Nephron (organoid): Measurements from ENCODE around the gene TNFSF8.

Source experiments
- H3K27ac Mint-ChIP-seq, 3 experiments: 2 replicates each; pipeline ENCODE4 v1.8.0; 2020; ENCODE audit warnings: mixed read lengths in 3 of 3, mild to moderate bottlenecking in 2 of 3, moderate library complexity in 1 of 3
- H3K27me3 Mint-ChIP-seq: 2 replicates; pipeline ENCODE4 v1.8.0; 2021; ENCODE audit warnings: low read depth, mild to moderate bottlenecking, moderate library complexity, mixed read lengths
- H3K36me3 Mint-ChIP-seq: 2 replicates; pipeline ENCODE4 v1.8.0; 2020; ENCODE audit warnings: low read depth, mixed read lengths
- H3K4me1 Mint-ChIP-seq: 2 replicates; pipeline ENCODE4 v1.8.0; 2020; ENCODE audit warnings: mixed read lengths
- H3K4me3 Mint-ChIP-seq, 3 experiments: 2 replicates each; pipeline ENCODE4 v1.8.0; 2020; ENCODE audit warnings: mild to moderate bottlenecking in 3 of 3, mixed read lengths in 3 of 3, moderate library complexity in 2 of 3
- H3K9me3 Mint-ChIP-seq: 2 replicates; pipeline ENCODE4 v1.8.0; 2020; ENCODE audit warnings: mixed read lengths
- CTCF ChIP-seq, 3 experiments: fragments of 200-600 bp; sonication (generic); IDR thresholded peaks; one replicate each; pipeline ENCODE4 v1.5.0; 2021; ENCODE audit warnings: antibody characterized with exemption in 3 of 3; ENCODE audit not compliant: unreplicated experiment in 3 of 3

The TNFSF8 gene

GRCh38 chr9:114916481-114916880 is 13.9 kb downstream of the TNFSF8 start:
- no peaks in the 10 kb centered on the region for H3K36me3 Mint-ChIP-seq
- no peak overlapping the region for H3K4me3 Mint-ChIP-seq
- no peak for TF ChIP-seq CTCF (IDR thresholded peaks at IDR 0.05; ENCODE audit: unreplicated experiment in 3 of 3)
- H3K27me3 Mint-ChIP-seq = peaks cover 12% of the 10 kb centered on the region
- H3K27ac Mint-ChIP-seq = no peak overlapping the region
- peaks cover 11% of the 10 kb centered on the region for H3K4me1 Mint-ChIP-seq
- H3K9me3 Mint-ChIP-seq = no peaks in the 10 kb centered on the region

GRCh38 chr9:114914139-114914538 is 16.3 kb downstream of the TNFSF8 start:
- Mint-ChIP-seq H3K4me3 (no peak overlapping the region), H3K9me3 (no peaks in the 10 kb centered on the region), H3K27ac (no peak overlapping the region), H3K36me3 (no peaks in the 10 kb centered on the region), H3K4me1 (peaks cover 16% of the 10 kb centered on the region), H3K27me3 (peaks cover 13% of the 10 kb centered on the region)
- TF ChIP-seq CTCF (IDR thresholded peaks at IDR 0.05; ENCODE audit: unreplicated experiment in 3 of 3) = peak in 1 of 3 experiments; percentile 13

- no peaks in the 10 kb centered on the region for H3K36me3 Mint-ChIP-seq
- no peak for TF ChIP-seq CTCF (IDR thresholded peaks at IDR 0.05; ENCODE audit: unreplicated experiment in 3 of 3)
- peaks cover 13% of the 10 kb centered on the region for H3K27me3 Mint-ChIP-seq
- H3K4me3 Mint-ChIP-seq = no peak overlapping the region
- H3K9me3 Mint-ChIP-seq = no peaks in the 10 kb centered on the region
- H3K27ac Mint-ChIP-seq = no peak overlapping the region
- peaks cover 16% of the 10 kb centered on the region for H3K4me1 Mint-ChIP-seq
These were observed 16.7 kb downstream of the TNFSF8 start for GRCh38 chr9:114913656-114914055.

- no peaks in the 10 kb centered on the region for H3K36me3 Mint-ChIP-seq
- TF ChIP-seq CTCF (IDR thresholded peaks at IDR 0.05; ENCODE audit: unreplicated experiment in 3 of 3) = no peak
- peaks cover 20% of the 10 kb centered on the region for H3K4me1 Mint-ChIP-seq
- no peak overlapping the region for H3K4me3 Mint-ChIP-seq
- H3K9me3 Mint-ChIP-seq = no peaks in the 10 kb centered on the region
- H3K27me3 Mint-ChIP-seq = peaks cover 13% of the 10 kb centered on the region
- no peak overlapping the region for H3K27ac Mint-ChIP-seq
These were observed 17.2 kb downstream of the TNFSF8 start for GRCh38 chr9:114913217-114913616.

- peak overlapping the region in 1 of 3 experiments; percentile 48 for H3K27ac Mint-ChIP-seq
- peak; percentile 68 to 80 (median 73) for TF ChIP-seq CTCF (IDR thresholded peaks at IDR 0.05; ENCODE audit: unreplicated experiment in 3 of 3)
- H3K9me3 Mint-ChIP-seq = no peaks in the 10 kb centered on the region
- H3K27me3 Mint-ChIP-seq = peaks cover 10% of the 10 kb centered on the region
- H3K4me1 Mint-ChIP-seq = peaks cover 28% of the 10 kb centered on the region
- H3K36me3 Mint-ChIP-seq = no peaks in the 10 kb centered on the region
- H3K4me3 Mint-ChIP-seq = no peak overlapping the region
These were observed 19.1 kb downstream of the TNFSF8 start for GRCh38 chr9:114911167-114911821.

- H3K36me3 Mint-ChIP-seq = no peaks in the 10 kb centered on the region
- TF ChIP-seq CTCF (IDR thresholded peaks at IDR 0.05; ENCODE audit: unreplicated experiment in 3 of 3) = no peak
- no peak overlapping the region for H3K4me3 Mint-ChIP-seq
- no peak overlapping the region for H3K27ac Mint-ChIP-seq
- H3K9me3 Mint-ChIP-seq = no peaks in the 10 kb centered on the region
- H3K27me3 Mint-ChIP-seq = peaks cover 10% of the 10 kb centered on the region
- H3K4me1 Mint-ChIP-seq = peaks cover 28% of the 10 kb centered on the region
These were observed 19.9 kb downstream of the TNFSF8 start for GRCh38 chr9:114910541-114910940.
